ENCODE measurements around the gene CEP43.
A peak's percentile ranks its signal among the peaks of the same experiment; 100 is the strongest.

The CEP43 gene

GRCh38 chr6:166996406-166996805 lies 2.8 kb upstream of the CEP43 start:
- Histone ChIP-seq H3K27ac (ENCODE audit: low read length, poor library complexity, severe bottlenecking) (no peak overlapping the region), H3K27me3 (ENCODE audit: control insufficient read depth in 1 of 2, insufficient read depth in 1 of 2, low read length in 2 of 2) (no peaks in the 10 kb centered on the region), H2BK15ac (ENCODE audit: low read depth, poor library complexity, severe bottlenecking) (no peak overlapping the region), H2BK5ac (ENCODE audit: low read depth, low read length, poor library complexity, severe bottlenecking) (no peak overlapping the region), H3K4ac (ENCODE audit: low read depth in 1 of 2, low read length in 2 of 2) (no peak overlapping the region), H3K4me2 (ENCODE audit: low read length, poor library complexity, severe bottlenecking) (no peak overlapping the region), H3K18ac (ENCODE audit: low read depth in 1 of 2, low read length in 2 of 2) (no peak overlapping the region), H3K9me3 (ENCODE audit: control insufficient read depth, low read length) (no peaks in the 10 kb centered on the region), H2AK5ac (ENCODE audit: low read length, severe bottlenecking) (no peak overlapping the region), H4K8ac (ENCODE audit: low read length) (no peak overlapping the region), H3K9ac (ENCODE audit: low read length) (no peak overlapping the region), H2AFZ (ENCODE audit: low read depth, low read length) (no peak overlapping the region), H3K4me3 (ENCODE audit: insufficient read depth in 1 of 2, low read depth in 1 of 2, low read length in 2 of 2) (no peak overlapping the region), H4K91ac (ENCODE audit: low read length) (no peak overlapping the region), H3K4me1 (ENCODE audit: control insufficient read depth, insufficient read depth, low read depth, low read length) (peaks cover 9% of the 10 kb centered on the region), H3K36me3 (ENCODE audit: control insufficient read depth in 1 of 2, insufficient read depth in 2 of 2, low read depth in 1 of 2, low read length in 2 of 2) (no peaks in the 10 kb centered on the region), H3K14ac (ENCODE audit: low read length in 2 of 2) (no peak overlapping the region), H2BK12ac (ENCODE audit: low read length in 2 of 2) (no peak overlapping the region), H3K79me1 (replicated peaks; ENCODE audit: low read length, poor library complexity, severe bottlenecking) (peaks cover 26% of the 10 kb centered on the region), H3K23ac (ENCODE audit: low read length in 2 of 2) (no peak overlapping the region), H2BK120ac (ENCODE audit: low read depth, low read length) (no peak overlapping the region)
- 85% methylated on average over 6 of the region's 7 CpGs for WGBS
- peak; percentile 52 for DNase-seq

GRCh38 chr6:166997348-166997747 lies 1.8 kb upstream of the CEP43 start:
- peak overlapping the region; percentile 80 for H3K9ac ChIP-seq (ENCODE audit: low read length)
- no peak overlapping the region for H2AK5ac ChIP-seq (ENCODE audit: low read length, severe bottlenecking)
- H3K14ac ChIP-seq (ENCODE audit: low read length in 2 of 2) = no peak overlapping the region
- no peak overlapping the region for H2BK12ac ChIP-seq (ENCODE audit: low read length in 2 of 2)
- H3K4me1 ChIP-seq (ENCODE audit: control insufficient read depth, insufficient read depth, low read depth, low read length) = peaks cover 9% of the 10 kb centered on the region
- peak overlapping the region; percentile 82 to 94 for H3K4me3 ChIP-seq (ENCODE audit: insufficient read depth in 1 of 2, low read depth in 1 of 2, low read length in 2 of 2)
- H2BK15ac ChIP-seq (ENCODE audit: low read depth, poor library complexity, severe bottlenecking) = no peak overlapping the region
- WGBS = 80% methylated on average over 3 of the region's 3 CpGs
- H3K36me3 ChIP-seq (ENCODE audit: control insufficient read depth in 1 of 2, insufficient read depth in 2 of 2, low read depth in 1 of 2, low read length in 2 of 2) = peaks cover 0 to 2% of the 10 kb centered on the region in 2 experiments
- no peaks in the 10 kb centered on the region for H3K9me3 ChIP-seq (ENCODE audit: control insufficient read depth, low read length)
- H3K23ac ChIP-seq (ENCODE audit: low read length in 2 of 2) = no peak overlapping the region
- H3K27me3 ChIP-seq (ENCODE audit: control insufficient read depth in 1 of 2, insufficient read depth in 1 of 2, low read length in 2 of 2) = no peaks in the 10 kb centered on the region
- no peak overlapping the region for H2AFZ ChIP-seq (ENCODE audit: low read depth, low read length)
- H3K79me1 ChIP-seq (replicated peaks; ENCODE audit: low read length, poor library complexity, severe bottlenecking) = peaks cover 25% of the 10 kb centered on the region
- H3K18ac ChIP-seq (ENCODE audit: low read depth in 1 of 2, low read length in 2 of 2) = peak overlapping the region in 1 of 2 experiments; percentile 7
- H2BK5ac ChIP-seq (ENCODE audit: low read depth, low read length, poor library complexity, severe bottlenecking) = no peak overlapping the region
- no peak for DNase-seq
- peak overlapping the region; percentile 100 for H3K4me2 ChIP-seq (ENCODE audit: low read length, poor library complexity, severe bottlenecking)
- no peak overlapping the region for H3K4ac ChIP-seq (ENCODE audit: low read depth in 1 of 2, low read length in 2 of 2)
- H4K8ac ChIP-seq (ENCODE audit: low read length) = no peak overlapping the region
- H3K27ac ChIP-seq (ENCODE audit: low read length, poor library complexity, severe bottlenecking) = no peak overlapping the region
- no peak overlapping the region for H4K91ac ChIP-seq (ENCODE audit: low read length)
- no peak overlapping the region for H2BK120ac ChIP-seq (ENCODE audit: low read depth, low read length)

DNA sequence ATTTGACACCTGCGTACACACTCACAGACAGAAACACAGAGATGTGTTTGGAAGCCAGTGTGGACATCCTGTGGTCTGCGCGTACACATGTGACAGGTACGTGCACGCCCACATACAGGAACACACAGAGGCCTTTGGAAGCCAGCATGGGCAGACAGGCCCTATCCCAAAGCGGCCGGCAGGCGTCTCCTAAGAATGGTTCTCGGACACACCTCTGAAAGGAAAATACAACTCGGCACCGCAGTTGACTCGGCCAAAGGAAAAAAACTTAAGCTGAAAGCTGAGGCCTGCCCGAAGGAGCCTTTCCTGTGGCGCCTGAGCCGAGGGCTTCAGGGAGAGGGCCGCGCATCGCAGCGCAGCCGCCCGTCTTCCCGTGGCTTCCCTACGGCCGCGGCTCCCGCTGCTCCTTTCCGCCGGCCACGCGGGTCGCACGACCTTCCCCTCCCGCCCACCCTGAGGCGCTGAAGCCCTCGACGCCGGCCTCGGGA lies 1.4 kb upstream of the CEP43 start:
- H3K9ac ChIP-seq (ENCODE audit: low read length) = peak overlapping the region; percentile 80
- no peak overlapping the region for H2BK15ac ChIP-seq (ENCODE audit: low read depth, poor library complexity, severe bottlenecking)

DNA sequence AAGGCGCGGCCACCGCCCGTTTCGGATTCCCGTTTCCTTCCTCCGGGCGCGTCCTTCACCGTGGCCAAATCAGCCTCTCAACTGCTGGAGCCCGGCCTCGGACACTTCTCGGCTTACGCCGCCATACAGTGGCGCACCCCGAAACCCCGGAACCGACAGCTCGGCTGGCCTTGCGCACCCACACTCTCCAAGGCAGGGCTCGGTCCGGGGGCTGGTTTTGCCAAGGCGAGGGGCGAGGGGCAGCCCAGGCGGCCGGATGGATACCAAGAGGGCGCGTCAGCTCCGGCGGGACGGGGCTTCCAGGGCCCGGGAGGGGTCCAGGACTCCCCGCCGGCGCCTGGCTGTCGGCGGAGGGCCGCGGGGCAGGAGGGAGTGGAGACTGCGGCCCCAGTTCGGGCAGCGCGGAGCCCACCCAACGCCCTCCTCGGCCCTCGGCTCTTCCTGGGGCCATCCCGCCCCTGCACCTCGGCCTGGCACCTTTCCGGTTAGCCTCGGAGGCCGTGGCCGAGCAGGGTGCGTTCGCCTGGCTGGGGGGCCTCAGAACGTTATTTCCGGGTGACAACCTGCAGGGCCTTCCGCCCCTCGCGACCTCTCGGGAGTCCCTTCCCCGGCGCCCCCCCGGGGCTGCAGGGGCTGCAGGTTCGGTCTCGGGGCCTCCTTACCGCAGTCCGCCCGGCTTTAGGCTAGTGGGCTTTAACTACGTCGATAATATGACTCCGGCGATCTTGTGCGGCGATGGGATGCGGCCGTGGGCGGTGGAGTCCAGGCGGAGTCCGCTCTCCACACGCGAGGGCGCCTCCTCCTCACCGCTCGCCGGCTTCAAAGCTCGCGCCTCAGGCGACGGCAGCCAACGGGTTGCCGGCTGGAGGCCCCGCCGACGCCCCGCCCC lies 697 bp upstream of the CEP43 start:
- H3K23ac ChIP-seq (ENCODE audit: low read length in 2 of 2) = peak overlapping the region in 1 of 2 experiments; percentile 52
- no peak for DNase-seq
- peak overlapping the region; percentile 87 for H2AFZ ChIP-seq (ENCODE audit: low read depth, low read length)
- H3K4me3 ChIP-seq (ENCODE audit: insufficient read depth in 1 of 2, low read depth in 1 of 2, low read length in 2 of 2) = peak overlapping the region; percentile 82 to 94
- H3K14ac ChIP-seq (ENCODE audit: low read length in 2 of 2) = peak overlapping the region in 1 of 2 experiments; percentile 77
- peaks cover 23% of the 10 kb centered on the region for H3K79me1 ChIP-seq (replicated peaks; ENCODE audit: low read length, poor library complexity, severe bottlenecking)
- H3K9ac ChIP-seq (ENCODE audit: low read length) = peak overlapping the region; percentile 80
- no peaks in the 10 kb centered on the region for H3K27me3 ChIP-seq (ENCODE audit: control insufficient read depth in 1 of 2, insufficient read depth in 1 of 2, low read length in 2 of 2)
- H3K4me2 ChIP-seq (ENCODE audit: low read length, poor library complexity, severe bottlenecking) = peak overlapping the region; percentile 100
- H3K4ac ChIP-seq (ENCODE audit: low read depth in 1 of 2, low read length in 2 of 2) = no peak overlapping the region
- H2BK5ac ChIP-seq (ENCODE audit: low read depth, low read length, poor library complexity, severe bottlenecking) = no peak overlapping the region
- H3K9me3 ChIP-seq (ENCODE audit: control insufficient read depth, low read length) = no peaks in the 10 kb centered on the region
- under 1% methylated on average over 96 of the region's 96 CpGs for WGBS
- H2AK5ac ChIP-seq (ENCODE audit: low read length, severe bottlenecking) = no peak overlapping the region
- peaks cover 9% of the 10 kb centered on the region for H3K4me1 ChIP-seq (ENCODE audit: control insufficient read depth, insufficient read depth, low read depth, low read length)
- peaks cover 0 to 4% of the 10 kb centered on the region in 2 experiments for H3K36me3 ChIP-seq (ENCODE audit: control insufficient read depth in 1 of 2, insufficient read depth in 2 of 2, low read depth in 1 of 2, low read length in 2 of 2)
- no peak overlapping the region for H2BK12ac ChIP-seq (ENCODE audit: low read length in 2 of 2)
- no peak overlapping the region for H4K91ac ChIP-seq (ENCODE audit: low read length)
- no peak overlapping the region for H2BK120ac ChIP-seq (ENCODE audit: low read depth, low read length)
- no peak overlapping the region for H2BK15ac ChIP-seq (ENCODE audit: low read depth, poor library complexity, severe bottlenecking)
- H4K8ac ChIP-seq (ENCODE audit: low read length) = no peak overlapping the region
- H3K27ac ChIP-seq (ENCODE audit: low read length, poor library complexity, severe bottlenecking) = no peak overlapping the region
- H3K18ac ChIP-seq (ENCODE audit: low read depth in 1 of 2, low read length in 2 of 2) = no peak overlapping the region

More for the DNA sequence above, 1.4 kb upstream of the CEP43 start:
- Histone ChIP-seq H3K4ac (ENCODE audit: low read depth in 1 of 2, low read length in 2 of 2) (no peak overlapping the region), H3K4me1 (ENCODE audit: control insufficient read depth, insufficient read depth, low read depth, low read length) (peaks cover 9% of the 10 kb centered on the region), H2BK120ac (ENCODE audit: low read depth, low read length) (no peak overlapping the region), H2AK5ac (ENCODE audit: low read length, severe bottlenecking) (no peak overlapping the region), H2BK12ac (ENCODE audit: low read length in 2 of 2) (no peak overlapping the region), H3K4me3 (ENCODE audit: insufficient read depth in 1 of 2, low read depth in 1 of 2, low read length in 2 of 2) (peak overlapping the region; percentile 82 to 94), H3K36me3 (ENCODE audit: control insufficient read depth in 1 of 2, insufficient read depth in 2 of 2, low read depth in 1 of 2, low read length in 2 of 2) (peaks cover 0 to 4% of the 10 kb centered on the region in 2 experiments), H3K27me3 (ENCODE audit: control insufficient read depth in 1 of 2, insufficient read depth in 1 of 2, low read length in 2 of 2) (no peaks in the 10 kb centered on the region), H2BK5ac (ENCODE audit: low read depth, low read length, poor library complexity, severe bottlenecking) (no peak overlapping the region), H3K9me3 (ENCODE audit: control insufficient read depth, low read length) (no peaks in the 10 kb centered on the region), H4K91ac (ENCODE audit: low read length) (no peak overlapping the region), H4K8ac (ENCODE audit: low read length) (no peak overlapping the region), H3K23ac (ENCODE audit: low read length in 2 of 2) (no peak overlapping the region), H3K79me1 (replicated peaks; ENCODE audit: low read length, poor library complexity, severe bottlenecking) (peaks cover 26% of the 10 kb centered on the region), H3K4me2 (ENCODE audit: low read length, poor library complexity, severe bottlenecking) (peak overlapping the region; percentile 100), H2AFZ (ENCODE audit: low read depth, low read length) (peak overlapping the region; percentile 87), H3K27ac (ENCODE audit: low read length, poor library complexity, severe bottlenecking) (no peak overlapping the region), H3K18ac (ENCODE audit: low read depth in 1 of 2, low read length in 2 of 2) (peak overlapping the region in 1 of 2 experiments; percentile 7), H3K14ac (ENCODE audit: low read length in 2 of 2) (no peak overlapping the region)
- 4% methylated on average over 37 of the region's 38 CpGs for WGBS
- DNase-seq = peak; percentile 86
